Heart left ventricle (tissue), 16 donors: ENCODE measurements around the gene ACOX2. TPM values are rescaled to one million over a fixed set of nuclear protein-coding genes. Genes with fewer than 3 reads are reported as not detected.

Experiments
- ATAC-seq, 4 donors: fragments of 200-7000 bp; cut with Tn5 transposase; one replicate each; pipeline ENCODE4 v1.9.1; 2020 to 2022; ENCODE audit warnings: moderate library complexity in 4 of 4, mild to moderate bottlenecking in 3 of 4, moderate number of reproducible peaks in 1 of 4
- DNase-seq, 5 donors: peaks; one replicate each; pipeline ENCODE4 v3.0.0-alpha.2; 2020
- H3K27ac ChIP-seq, 12 donors: fragments of 200-600 bp; sonication (generic) in 4 of 12; one replicate each; pipeline versions ENCODE4 v1.5.0 to v1.8.0; 2016 to 2022; ENCODE audit warnings: mild to moderate bottlenecking in 2 of 12
- H3K27me3 ChIP-seq, 9 donors: fragments of 200-600 bp; sonication (generic) in 2 of 9; one replicate each; pipeline versions ENCODE4 v1.5.1 to v1.8.0; 2016 to 2022; ENCODE audit warnings: mild to moderate bottlenecking in 3 of 9
- H3K36me3 ChIP-seq, 9 donors: fragments of 200-600 bp; sonication (generic) in 2 of 9; one replicate each; pipeline versions ENCODE4 v1.5.0 to v1.8.0; 2018 to 2022; ENCODE audit warnings: mild to moderate bottlenecking in 2 of 9
- H3K4me1 ChIP-seq, 12 donors: fragments of 200-600 bp; sonication (generic) in 4 of 12; one replicate each; pipeline versions ENCODE4 v1.5.0 to v1.8.0; 2016 to 2022; ENCODE audit warnings: mild to moderate bottlenecking in 3 of 12
- H3K4me3 ChIP-seq, 12 donors: fragments of 200-600 bp; sonication (generic) in 4 of 12; one replicate each; pipeline versions ENCODE4 v1.5.0 to v1.8.0; 2017 to 2022; ENCODE audit warnings: mild to moderate bottlenecking in 9 of 12, moderate library complexity in 4 of 12
- H3K9me3 ChIP-seq, 12 donors: fragments of 200-600 bp; sonication (generic) in 4 of 12; one replicate each; pipeline versions ENCODE4 v1.5.0 to v1.8.0; 2016 to 2022; ENCODE audit warnings: mild to moderate bottlenecking in 1 of 12
- CTCF ChIP-seq, 12 donors: fragments of 200-600 bp; sonication (generic) in 4 of 12; IDR thresholded peaks; one replicate each; pipeline versions ENCODE4 v1.5.0 to v1.8.0; 2018 to 2022; ENCODE audit warnings: antibody characterized with exemption in 12 of 12, mild to moderate bottlenecking in 5 of 12
- POLR2A ChIP-seq, 2 donors: fragments of 450-650 bp; IDR thresholded peaks; one replicate each; pipeline ENCODE4 v1.6.1; 2017; ENCODE audit warnings: antibody characterized with exemption in 2 of 2, mild to moderate bottlenecking in 2 of 2, moderate library complexity in 2 of 2
- WGBS, 4 donors: extraction: QIAGEN DNeasy Blood & Tissue Kit in 2 of 4; methylation state at CpG; one replicate each; pipeline versions ENCODE4 v1.1.5 to v1.1.7; 2013 to 2018; 5-methylcytosine and 5-hydroxymethylcytosine counted together
- intact Hi-C, 10 donors: fragments of 100-400 bp; cut with DNase I; formaldehyde crosslinking; loops; one replicate each; pipeline versions ENCODE4 v1.11.1 to v1.14.2; 2022
- polyA plus RNA-seq, 2 donors: library from polyadenylated mRNA; stranded (reverse); fragments of 200-250 nt; gene quantifications; one replicate each; pipeline ENCODE4 v1.2.3, GENCODE V29; 2013
- total RNA-seq, 9 donors: library from RNA; depleted of rRNA in 2 of 9; stranded (reverse); fragments of >200 nt in 2 of 9; fragmentation: NEBNext Ultra II Directional in 3 of 9; extraction: Animal tissue kit (Norgen Biotek cat#: 25700) in 3 of 9; gene quantifications; one replicate each; pipeline versions ENCODE4 v1.1.0 to v1.2.4, GENCODE V29; 2016 to 2023
- donor health status: ischemic (EF 13 %, LVEDD 7.1; RV severe dilation, severe dysfunction).
- donor health status: healthy with polysubstance abuse.
- donor health status: DM: no; HTN: yes; CAD: no.
- donor health status: DM: no; HTN: no; CAD: no.
- donor health status: ischemic (EF 25% LVEDD 6.9; RV normal size, moderate dysfunction).
- donor health status: ischemic (EF 25% LVEDD 5.7; RV mildly dilated, moderate dysfunction).
- donor health status: healthy.
- donor health status: DM: yes; HTN: yes; CAD: no.
- donor health status: ischemic (EF 35%, LVEDD 5.7; RV mildly dilated, moderate dysfunction).
- donor health status: nonischemic (EF 11% LVEDD 7.7; RV severe dilation, severe dysfunction).
- donor health status: DM: yes; HTN: yes; CAD: no.
- donor health status: PGD.
- donor health status: ischemic (EF 29% LVEDD 5.4; RV normal size, mild dysfunction).
- donor health status: nonischemic (EF 23%, LVEDD 6.1; RV moderate dilation, normal function).

ACOX2 gene
- total and polyA plus RNA-seq, 11 donors, result 6.6 to 41.9 (median 31.1) TPM

- 88 to 92% (median 90%) methylated on average over 6 of the region's 6 CpGs for WGBS, 4 donors
- intact Hi-C loops, result no loop called here
- DNase-seq (no peak), ATAC-seq (no peak)
- Histone ChIP-seq H3K4me3 (no peak overlapping the region), H3K27ac (no peak overlapping the region), H3K4me1 (no peaks in the 10 kb centered on the region), H3K36me3 (peaks cover 0 to 4% (median 0%) of the 10 kb centered on the region in 9 donors), H3K27me3 (no peaks in the 10 kb centered on the region), H3K9me3 (no peaks in the 10 kb centered on the region)
- TF ChIP-seq CTCF (IDR thresholded peaks at IDR 0.05) (no peak), POLR2A (IDR thresholded peaks at IDR 0.05) (no peak)
Measured at GRCh38 chr3:58557491-58557890, 20.5 kb upstream of the ACOX2 start.

GRCh38 chr3:58556761-58557221 is 19.8 kb upstream of the ACOX2 start:
- no peak overlapping the region for H3K4me3 ChIP-seq
- DNase-seq (no peak), ATAC-seq (peak in 2 of 4 donors; percentile 7 to 15)
- H3K36me3 ChIP-seq, result peaks cover 0 to 3% (median 0%) of the 10 kb centered on the region in 9 donors
- H3K27ac ChIP-seq, result no peak overlapping the region
- 57 to 68% (median 64%) methylated on average over 6 of the region's 6 CpGs for WGBS, 4 donors
- no peaks in the 10 kb centered on the region for H3K27me3 ChIP-seq
- TF ChIP-seq POLR2A (IDR thresholded peaks at IDR 0.05), result no peak
- TF ChIP-seq CTCF (IDR thresholded peaks at IDR 0.05), result no peak
- H3K9me3 ChIP-seq, result peaks cover 0 to 7% (median 0%) of the 10 kb centered on the region in 12 donors
- intact Hi-C loops, result no loop called here
- no peaks in the 10 kb centered on the region for H3K4me1 ChIP-seq

- H3K27ac ChIP-seq, result no peak overlapping the region
- intact Hi-C loops, result no loop called here
- ATAC-seq (no peak), DNase-seq (no peak)
- H3K9me3 ChIP-seq, result peaks cover 0 to 14% (median 0%) of the 10 kb centered on the region in 12 donors
- TF ChIP-seq POLR2A (IDR thresholded peaks at IDR 0.05) (no peak), CTCF (IDR thresholded peaks at IDR 0.05) (no peak)
- H3K36me3 ChIP-seq, result peaks cover 0 to 2% (median 0%) of the 10 kb centered on the region in 9 donors
- no peaks in the 10 kb centered on the region for H3K4me1 ChIP-seq
- 83 to 94% (median 93%) methylated on average over 5 of the region's 5 CpGs for WGBS, 4 donors
- no peaks in the 10 kb centered on the region for H3K27me3 ChIP-seq
- no peak overlapping the region for H3K4me3 ChIP-seq
Measured at GRCh38 chr3:58556001-58556400, 19.0 kb upstream of the ACOX2 start.

- no peaks in the 10 kb centered on the region for H3K27me3 ChIP-seq
- intact Hi-C loops, result no loop called here
- no peak overlapping the region for H3K4me3 ChIP-seq
- H3K4me1 ChIP-seq, result no peaks in the 10 kb centered on the region
- no peak for DNase-seq
- no peak for ATAC-seq
- peaks cover 0 to 15% (median 0%) of the 10 kb centered on the region in 12 donors for H3K9me3 ChIP-seq
- TF ChIP-seq POLR2A (IDR thresholded peaks at IDR 0.05) (no peak), CTCF (IDR thresholded peaks at IDR 0.05) (no peak)
- WGBS, 4 donors, result 68 to 94% (median 93%) methylated on average over 2 of the region's 2 CpGs
- H3K27ac ChIP-seq, result no peak overlapping the region
- no peaks in the 10 kb centered on the region for H3K36me3 ChIP-seq
Measured at GRCh38 chr3:58555203-58555602, 18.2 kb upstream of the ACOX2 start.
